ENCODE data around the gene SIDT2. TPM values are rescaled to one million over a fixed set of nuclear protein-coding genes. Genes with fewer than 3 reads are reported as not detected.
A peak's percentile ranks its signal among the peaks of the same experiment; 100 is the strongest.

Gene SIDT2
- total RNA-seq, 1 experiment from 2014 or later, result 37.0 TPM

DNA sequence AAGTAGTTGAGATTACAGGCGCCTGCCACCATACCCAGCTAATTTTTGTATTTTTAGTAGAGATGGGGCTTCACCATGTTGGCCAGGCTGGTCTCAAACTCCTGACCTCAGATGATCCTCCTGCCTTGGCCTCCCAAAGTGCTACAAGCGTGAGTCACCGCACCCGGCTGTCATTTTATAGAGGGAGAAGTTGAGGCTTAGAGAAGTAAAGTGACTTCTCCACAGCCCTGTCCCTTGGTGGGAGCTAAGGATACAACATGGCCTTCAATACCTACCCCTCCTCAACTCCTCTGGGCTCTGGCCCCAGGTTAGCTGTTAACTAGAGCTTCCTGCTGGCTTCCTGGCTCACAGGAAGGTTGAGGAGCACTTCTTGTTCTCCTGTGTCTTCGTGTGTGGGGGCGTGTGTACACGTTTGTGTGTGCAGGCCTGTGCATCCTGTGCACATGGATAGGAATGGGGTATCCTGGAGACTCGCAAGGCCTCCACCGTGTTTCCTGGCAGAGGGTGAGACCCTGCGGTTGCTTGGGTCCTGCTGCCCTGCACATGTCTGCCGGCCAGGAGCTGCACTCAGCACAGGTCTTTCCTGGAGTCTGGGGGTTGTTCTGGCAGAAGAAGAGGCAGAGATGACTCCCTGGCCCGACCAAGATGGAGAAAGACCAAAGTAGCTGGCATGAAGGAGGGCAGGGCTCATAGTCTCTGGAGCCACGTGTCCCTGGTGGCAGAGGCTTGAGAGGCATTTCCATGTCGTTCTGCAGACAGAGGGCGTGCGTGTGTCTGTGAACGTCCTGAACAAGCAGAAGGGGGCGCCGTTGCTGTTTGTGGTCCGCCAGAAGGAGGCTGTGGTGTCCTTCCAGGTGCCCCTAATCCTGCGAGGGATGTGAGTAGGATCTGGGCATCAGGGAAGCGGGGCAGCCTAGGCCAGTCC is 2.4 kb downstream of the SIDT2 start:
- RAD21 ChIA-PET (ENCODE audit: low non-redundant PET in 1 of 2, low total read pairs in 2 of 2, uncharacterized antibody in 2 of 2, unreplicated experiment in 2 of 2), result interaction anchor here in 1 of 2 experiments (1.0 kb wide), 1 partner anchor 46 kb away, joined by 3 read pairs; no protein-coding TSS in a partner anchor

More for the DNA sequence above, 2.4 kb downstream of the SIDT2 start:
- Histone ChIP-seq H2AFZ (ENCODE audit: low read depth, low read length, poor library complexity, severe bottlenecking) (no peak overlapping the region), H4K20me1 (ENCODE audit: insufficient read depth) (no peaks in the 10 kb centered on the region), H3K4me2 (ENCODE audit: low read length) (peak overlapping the region; percentile 89), H3K36me3 (ENCODE audit: control insufficient read depth in 1 of 2, insufficient read depth in 2 of 2, low read length in 2 of 2) (no peaks in the 10 kb centered on the region; a peak in 2 of 4 replicates), H3K9me2 (ENCODE audit: insufficient read depth) (no peaks in the 10 kb centered on the region), H3K79me2 (ENCODE audit: insufficient read depth, low read length) (no peaks in the 10 kb centered on the region), H3K4me3 (replicated peaks in 1 of 2; ENCODE audit: low read depth in 1 of 2, low read length in 2 of 2) (no peak overlapping the region), H3K27me3 (ENCODE audit: insufficient read depth, low read length) (no peaks in the 10 kb centered on the region), H3K4me1 (ENCODE audit: control insufficient read depth in 1 of 2, insufficient read depth in 2 of 2, low read length in 2 of 2) (peaks cover 24 to 37% of the 10 kb centered on the region in 2 experiments), H3K27ac (ENCODE audit: low read depth, low read length) (peak overlapping the region; percentile 45; the same call in 1 of the 2 replicates), H3K9ac (ENCODE audit: low read length) (peak overlapping the region; percentile 50), H3K9me3 (ENCODE audit: control insufficient read depth in 1 of 2, insufficient read depth in 1 of 2, low read depth in 1 of 2, low read length in 2 of 2) (no peaks in the 10 kb centered on the region)
- BruUV-seq (replicated peaks), result no TSS peak
- ChIA-PET CTCF (interaction anchor here (0.6 to 5.3 kb wide), 10 partner anchors 8 to 445 kb away, joined by 3 to 30 read pairs (median 4); partner anchors contain the start of gene PAFAH1B2), POLR2A (no interaction called here)
- peak; percentile 81 for DNase-seq (ENCODE audit: low read depth, low spot score)
- peak; percentile 72 for ATAC-seq
- TF ChIP-seq ATF3 (IDR thresholded peaks at IDR 0.05) (no peak), CBX3 (IDR thresholded peaks at IDR 0.05; ENCODE audit: low read depth) (0 out of 2 replicates have a peak, but pooled peaks have one; percentile 46), EZH2 (IDR thresholded peaks at IDR 0.05) (no peak), POLR2AphosphoS5 (IDR thresholded peaks at IDR 0.05; ENCODE audit: low read depth, low read length) (no peak), YY1 (IDR thresholded peaks at IDR 0.05; ENCODE audit: extremely low read depth, insufficient replicate concordance, low read depth, low read length) (peak; percentile 65), CTCF (IDR thresholded peaks at IDR 0.05 in 2 of 3, conservative IDR thresholded peaks at IDR 0.05 in 1 of 3; ENCODE audit: borderline replicate concordance in 1 of 3, insufficient read depth in 1 of 3, low read depth in 2 of 3, low read length in 2 of 3) (peak; percentile 66 to 100 (median 73)), FOSL1 (IDR thresholded peaks at IDR 0.05; ENCODE audit: low read depth) (no peak), CEBPB (IDR thresholded peaks at IDR 0.05; ENCODE audit: low read depth) (no peak), RAD21 (IDR thresholded peaks at IDR 0.05; ENCODE audit: low read depth) (peak; percentile 76), POLR2A (IDR thresholded peaks at IDR 0.05; ENCODE audit: borderline replicate concordance, extremely low read depth, insufficient read depth, insufficient read length) (no peak), ZFX (IDR thresholded peaks at IDR 0.05) (no peak), ZNF274 (IDR thresholded peaks at IDR 0.05; ENCODE audit: low read depth, low read length) (no peak), SRF (IDR thresholded peaks at IDR 0.05; ENCODE audit: low read depth) (no peak), SIN3A (IDR thresholded peaks at IDR 0.05; ENCODE audit: low read depth) (no peak), JUND (IDR thresholded peaks at IDR 0.05) (no peak)
- TF ChIP-seq, protein P1, sequence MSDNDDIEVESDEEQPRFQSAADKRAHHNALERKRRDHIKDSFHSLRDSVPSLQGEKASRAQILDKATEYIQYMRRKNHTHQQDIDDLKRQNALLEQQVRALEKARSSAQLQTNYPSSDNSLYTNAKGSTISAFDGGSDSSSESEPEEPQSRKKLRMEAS (IDR thresholded peaks at IDR 0.05), result peak; percentile 97
- intact Hi-C loops (cut with micrococcal nuclease), result loop anchor here (1.0 kb wide), 1 partner anchor 45 kb away; no protein-coding TSS in a partner anchor
